ENCODE data around the gene SELENOI. TPM values are rescaled to one million over a fixed set of nuclear protein-coding genes. Genes with fewer than 3 reads are reported as not detected.

SELENOI gene
- total RNA-seq, 1 donor from 2014 or later: 41.2 TPM

DNA sequence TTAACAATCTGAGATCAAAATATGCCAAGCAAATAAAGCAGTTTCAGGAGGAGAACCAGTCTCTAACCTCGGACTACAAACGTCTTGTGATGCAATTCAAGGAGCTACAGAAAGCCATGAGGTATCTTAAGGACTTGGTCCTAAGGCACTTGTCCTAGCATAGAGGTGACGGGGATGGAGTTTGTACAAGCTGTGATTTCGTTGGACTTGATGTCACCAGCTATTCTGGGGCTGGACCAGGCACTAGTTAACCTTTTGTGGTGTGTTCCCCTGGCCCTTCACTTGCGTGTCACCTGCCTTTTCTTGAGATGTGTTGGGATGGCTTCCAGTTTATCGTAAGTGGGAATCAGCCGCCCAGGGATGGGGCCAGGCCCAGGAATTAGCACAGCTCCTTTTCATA lies 98.3 kb downstream of the SELENOI start:
- Mint-ChIP-seq H3K4me1 (no peaks in the 10 kb centered on the region), H3K4me3 (no peak overlapping the region), H3K27me3 (ENCODE audit: low read depth) (no peaks in the 10 kb centered on the region), H3K9me3 (no peaks in the 10 kb centered on the region), H3K27ac (ENCODE audit: unreplicated experiment) (no peak overlapping the region), H3K36me3 (ENCODE audit: low read depth) (no peaks in the 10 kb centered on the region)
- TF ChIP-seq CTCF (conservative IDR thresholded peaks at IDR 0.05): no peak
- no peak for DNase-seq (ENCODE audit: low read depth, low spot score)

Other genes starting within 250 kb of the SELENOI start
- gene GAREM2, start 173.1 kb upstream of the SELENOI start, total RNA-seq: 21.3 and 21.8 TPM in 2 replicates
- 124 and 125 TPM in 2 replicates for gene HADHA, start 101.5 kb upstream of the SELENOI start, total RNA-seq
- gene HADHB, start 101.2 kb upstream of the SELENOI start, total RNA-seq: 65.2 and 66.5 TPM in 2 replicates
- 0.44 and 0.77 TPM in 2 replicates for gene ADGRF3, start 646 bp downstream of the SELENOI start, total RNA-seq
- gene DRC1, start 55.8 kb downstream of the SELENOI start, total RNA-seq: 0.30 and 0.45 TPM in 2 replicates
- 0.07 and 0.19 TPM in 2 replicates for gene OTOF, start 132.0 kb downstream of the SELENOI start, total RNA-seq

Measured in neural crest cell (in vitro differentiated cells).